ENCODE data around the gene FNDC7.
"Not testable (repeated sequence)": the region's sequence is repeated elsewhere in the genome, so short reads cannot be mapped to it uniquely, and the experiment has no call there.

FNDC7 gene

DNA sequence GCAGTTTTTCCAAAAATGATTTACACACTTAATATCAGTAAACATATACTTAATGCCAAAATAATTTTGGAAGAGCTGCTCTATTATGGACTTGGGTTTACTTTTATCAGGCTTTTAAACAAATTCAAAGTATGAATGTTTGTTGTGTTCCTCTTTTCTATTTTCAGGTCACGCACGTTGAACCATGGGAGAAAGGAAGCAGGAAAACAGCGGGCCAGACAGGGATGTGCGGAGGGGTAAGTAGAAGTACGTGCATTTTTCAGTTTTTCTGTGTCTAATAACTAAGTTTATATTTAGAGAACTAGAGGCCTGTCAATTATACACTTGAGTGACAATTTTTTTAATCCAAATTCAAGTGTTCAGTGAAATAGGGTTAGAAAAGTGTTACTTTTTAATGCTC lies 17.2 kb upstream of the FNDC7 start:
- Histone ChIP-seq H3K27ac (replicated peaks) (no peak overlapping the region), H3K4me3 (replicated peaks; ENCODE audit: insufficient read depth, low read length) (peak overlapping the region; percentile 88), H3K27me3 (ENCODE audit: insufficient read depth, poor library complexity, severe bottlenecking) (no peaks in the 10 kb centered on the region)
- TF ChIP-seq SPI1 (IDR thresholded peaks at IDR 0.05; ENCODE audit: borderline replicate concordance, low read depth) (peak; percentile 91), POLR2AphosphoS5 (IDR thresholded peaks at IDR 0.05; ENCODE audit: low read depth) (no peak)
- DNase-seq (ENCODE audit: low read depth in 1 of 2, low spot score in 1 of 2) = peak in 1 of 2 experiments; percentile 29

DNA sequence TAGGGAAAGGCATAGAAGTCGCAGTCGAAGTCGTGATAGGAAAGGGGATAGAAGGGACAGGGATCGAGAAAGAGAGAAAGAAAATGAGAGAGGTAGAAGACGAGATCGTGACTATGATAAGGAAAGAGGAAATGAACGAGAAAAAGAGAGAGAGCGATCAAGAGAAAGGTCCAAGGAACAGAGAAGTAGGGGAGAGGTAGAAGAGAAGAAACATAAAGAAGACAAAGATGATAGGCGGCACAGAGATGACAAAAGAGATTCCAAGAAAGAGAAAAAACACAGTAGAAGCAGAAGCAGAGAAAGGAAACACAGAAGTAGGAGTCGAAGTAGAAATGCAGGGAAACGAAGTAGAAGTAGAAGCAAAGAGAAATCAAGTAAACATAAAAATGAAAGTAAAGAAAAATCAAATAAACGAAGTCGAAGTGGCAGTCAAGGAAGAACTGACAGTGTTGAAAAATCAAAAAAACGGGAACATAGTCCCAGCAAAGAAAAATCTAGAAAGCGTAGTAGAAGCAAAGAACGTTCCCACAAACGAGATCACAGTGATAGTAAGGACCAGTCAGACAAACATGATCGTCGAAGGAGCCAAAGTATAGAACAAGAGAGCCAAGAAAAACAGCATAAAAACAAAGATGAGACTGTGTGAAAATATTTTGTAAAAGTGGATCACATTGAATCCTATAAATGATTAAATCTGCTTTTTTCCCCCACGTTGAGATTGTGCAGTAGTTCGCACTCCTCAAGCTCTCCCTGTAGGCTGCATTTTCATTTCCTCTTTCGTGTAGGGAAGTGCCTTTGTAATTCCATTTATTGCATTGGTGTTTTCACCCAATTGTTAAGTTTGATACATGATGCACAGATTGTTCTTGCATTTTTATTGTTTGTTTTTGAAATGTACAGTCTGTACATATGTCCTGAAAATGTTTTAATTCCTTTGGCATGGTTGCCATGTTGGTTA lies 13.1 kb upstream of the FNDC7 start:
- H3K27ac ChIP-seq (replicated peaks) = no peak overlapping the region
- TF ChIP-seq GABPA (IDR thresholded peaks at IDR 0.05; ENCODE audit: low read depth) = no peak
- peak; percentile 88 for TF ChIP-seq SPI1 (IDR thresholded peaks at IDR 0.05; ENCODE audit: borderline replicate concordance, low read depth)
- TF ChIP-seq, protein P1, sequence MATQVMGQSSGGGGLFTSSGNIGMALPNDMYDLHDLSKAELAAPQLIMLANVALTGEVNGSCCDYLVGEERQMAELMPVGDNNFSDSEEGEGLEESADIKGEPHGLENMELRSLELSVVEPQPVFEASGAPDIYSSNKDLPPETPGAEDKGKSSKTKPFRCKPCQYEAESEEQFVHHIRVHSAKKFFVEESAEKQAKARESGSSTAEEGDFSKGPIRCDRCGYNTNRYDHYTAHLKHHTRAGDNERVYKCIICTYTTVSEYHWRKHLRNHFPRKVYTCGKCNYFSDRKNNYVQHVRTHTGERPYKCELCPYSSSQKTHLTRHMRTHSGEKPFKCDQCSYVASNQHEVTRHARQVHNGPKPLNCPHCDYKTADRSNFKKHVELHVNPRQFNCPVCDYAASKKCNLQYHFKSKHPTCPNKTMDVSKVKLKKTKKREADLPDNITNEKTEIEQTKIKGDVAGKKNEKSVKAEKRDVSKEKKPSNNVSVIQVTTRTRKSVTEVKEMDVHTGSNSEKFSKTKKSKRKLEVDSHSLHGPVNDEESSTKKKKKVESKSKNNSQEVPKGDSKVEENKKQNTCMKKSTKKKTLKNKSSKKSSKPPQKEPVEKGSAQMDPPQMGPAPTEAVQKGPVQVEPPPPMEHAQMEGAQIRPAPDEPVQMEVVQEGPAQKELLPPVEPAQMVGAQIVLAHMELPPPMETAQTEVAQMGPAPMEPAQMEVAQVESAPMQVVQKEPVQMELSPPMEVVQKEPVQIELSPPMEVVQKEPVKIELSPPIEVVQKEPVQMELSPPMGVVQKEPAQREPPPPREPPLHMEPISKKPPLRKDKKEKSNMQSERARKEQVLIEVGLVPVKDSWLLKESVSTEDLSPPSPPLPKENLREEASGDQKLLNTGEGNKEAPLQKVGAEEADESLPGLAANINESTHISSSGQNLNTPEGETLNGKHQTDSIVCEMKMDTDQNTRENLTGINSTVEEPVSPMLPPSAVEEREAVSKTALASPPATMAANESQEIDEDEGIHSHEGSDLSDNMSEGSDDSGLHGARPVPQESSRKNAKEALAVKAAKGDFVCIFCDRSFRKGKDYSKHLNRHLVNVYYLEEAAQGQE (IDR thresholded peaks at IDR 0.05; ENCODE audit: insufficient replicate concordance, low read depth) = no peak
- no peak for TF ChIP-seq POLR2AphosphoS5 (IDR thresholded peaks at IDR 0.05; ENCODE audit: low read depth)
- TF ChIP-seq, protein P2, sequence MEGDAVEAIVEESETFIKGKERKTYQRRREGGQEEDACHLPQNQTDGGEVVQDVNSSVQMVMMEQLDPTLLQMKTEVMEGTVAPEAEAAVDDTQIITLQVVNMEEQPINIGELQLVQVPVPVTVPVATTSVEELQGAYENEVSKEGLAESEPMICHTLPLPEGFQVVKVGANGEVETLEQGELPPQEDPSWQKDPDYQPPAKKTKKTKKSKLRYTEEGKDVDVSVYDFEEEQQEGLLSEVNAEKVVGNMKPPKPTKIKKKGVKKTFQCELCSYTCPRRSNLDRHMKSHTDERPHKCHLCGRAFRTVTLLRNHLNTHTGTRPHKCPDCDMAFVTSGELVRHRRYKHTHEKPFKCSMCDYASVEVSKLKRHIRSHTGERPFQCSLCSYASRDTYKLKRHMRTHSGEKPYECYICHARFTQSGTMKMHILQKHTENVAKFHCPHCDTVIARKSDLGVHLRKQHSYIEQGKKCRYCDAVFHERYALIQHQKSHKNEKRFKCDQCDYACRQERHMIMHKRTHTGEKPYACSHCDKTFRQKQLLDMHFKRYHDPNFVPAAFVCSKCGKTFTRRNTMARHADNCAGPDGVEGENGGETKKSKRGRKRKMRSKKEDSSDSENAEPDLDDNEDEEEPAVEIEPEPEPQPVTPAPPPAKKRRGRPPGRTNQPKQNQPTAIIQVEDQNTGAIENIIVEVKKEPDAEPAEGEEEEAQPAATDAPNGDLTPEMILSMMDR (IDR thresholded peaks at IDR 0.05; ENCODE audit: insufficient read depth, low read length) = no peak
- DNase-seq (ENCODE audit: low read depth in 1 of 2, low spot score in 1 of 2) = no peak
- H3K4me3 ChIP-seq (replicated peaks; ENCODE audit: insufficient read depth, low read length) = no peak overlapping the region
- H3K27me3 ChIP-seq (ENCODE audit: insufficient read depth, poor library complexity, severe bottlenecking) = no peaks in the 10 kb centered on the region

DNA sequence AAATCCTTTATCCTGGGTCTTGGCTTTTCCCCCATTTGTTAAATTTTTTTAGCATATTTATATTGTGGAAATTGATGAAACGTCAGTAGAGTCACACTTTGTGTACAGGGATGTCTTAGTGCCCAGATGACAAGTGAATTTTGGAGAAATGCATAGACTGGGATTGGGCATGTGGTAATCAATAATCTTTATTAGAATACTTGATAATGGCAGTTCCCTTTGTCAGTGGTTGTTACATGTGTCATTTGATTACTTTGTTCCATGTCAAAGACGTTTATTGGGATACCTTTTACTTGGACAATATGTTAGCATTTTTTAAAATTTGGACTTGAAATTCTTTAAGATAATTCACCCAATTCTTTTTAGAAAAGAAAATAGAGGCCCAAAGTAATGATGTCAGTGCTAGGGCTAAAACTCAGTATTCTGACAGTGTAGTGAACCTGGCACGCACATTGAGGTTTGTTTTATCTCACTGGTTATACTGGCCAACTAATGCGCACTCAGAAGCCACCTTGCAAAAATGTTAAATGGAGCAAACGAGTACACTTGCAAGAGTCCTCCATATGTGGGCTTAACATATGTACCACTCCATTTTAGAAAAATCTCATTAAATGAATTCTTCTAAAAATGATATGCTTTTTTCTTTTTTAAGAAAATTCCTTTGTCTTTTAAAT lies 11.4 kb upstream of the FNDC7 start:
- no peak for DNase-seq (ENCODE audit: low read depth in 1 of 2, low spot score in 1 of 2)
- H3K27ac ChIP-seq (replicated peaks) = no peak overlapping the region
- no peak for TF ChIP-seq POLR2AphosphoS5 (IDR thresholded peaks at IDR 0.05; ENCODE audit: low read depth)
- TF ChIP-seq, protein P2 (IDR thresholded peaks at IDR 0.05; ENCODE audit: insufficient read depth, low read length) = no peak
- no peak for TF ChIP-seq SPI1 (IDR thresholded peaks at IDR 0.05; ENCODE audit: borderline replicate concordance, low read depth)
- TF ChIP-seq, protein P1 (IDR thresholded peaks at IDR 0.05; ENCODE audit: insufficient replicate concordance, low read depth) = no peak
- no peak for TF ChIP-seq GABPA (IDR thresholded peaks at IDR 0.05; ENCODE audit: low read depth)
- H3K4me3 ChIP-seq (replicated peaks; ENCODE audit: insufficient read depth, low read length) = no peak overlapping the region
- H3K27me3 ChIP-seq (ENCODE audit: insufficient read depth, poor library complexity, severe bottlenecking) = no peaks in the 10 kb centered on the region

DNA sequence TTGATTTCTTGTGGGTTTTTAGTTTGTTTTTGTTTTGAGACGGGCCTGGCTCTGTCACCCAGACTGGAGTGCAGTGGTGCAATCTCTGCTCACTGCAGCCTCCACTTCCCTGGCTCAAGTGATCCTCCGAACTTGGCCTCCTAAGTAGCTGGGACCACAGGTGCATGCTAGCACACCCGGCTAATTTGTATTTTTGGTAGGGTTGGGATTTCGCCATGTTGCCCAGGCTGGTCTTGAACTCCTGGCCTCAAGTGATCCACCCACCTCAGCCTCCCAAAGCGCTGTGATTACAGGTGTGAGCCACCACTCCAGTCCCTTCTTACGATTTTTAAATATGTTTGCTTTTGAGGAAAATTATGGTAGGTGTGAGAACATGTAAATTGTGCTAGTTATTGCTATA lies 10.6 kb upstream of the FNDC7 start:
- H3K27me3 ChIP-seq (ENCODE audit: insufficient read depth, poor library complexity, severe bottlenecking); DNase-seq (ENCODE audit: low read depth in 1 of 2, low spot score in 1 of 2); H3K4me3 ChIP-seq (replicated peaks; ENCODE audit: insufficient read depth, low read length); H3K27ac ChIP-seq (replicated peaks): not testable (repeated sequence)

Data from HL-60 (cell line).